B cell (primary cell): ENCODE measurements around the gene SEMA3E. TPM values are rescaled to one million over a fixed set of nuclear protein-coding genes. Genes with fewer than 3 reads are reported as not detected.

Experiments
- ATAC-seq: fragments of 200-7000 bp; cut with Tn5 transposase; one replicate; pipeline ENCODE4 v1.10.0; 2021; ENCODE audit warnings: low read depth, mild to moderate bottlenecking, moderate number of reproducible peaks, moderate library complexity
- CTCF ChIA-PET: fragments of 350-600 bp; sonication (Branson Sonifier 250); formaldehyde crosslinking; loops from one replicate; lab custom pipeline; 2021; ENCODE audit warnings: antibody characterized with exemption, inconsistent platforms; lab: Charles Lee
- POLR2A ChIA-PET: fragments of 350-600 bp; sonication (Branson Sonifier 250); formaldehyde crosslinking; loops from one replicate; lab custom pipeline; 2021; ENCODE audit warnings: antibody characterized with exemption; lab: Charles Lee
- DNase-seq: peaks from one replicate; pipeline ENCODE4 v3.0.0; 2013
- H2AFZ ChIP-seq: 2 replicates; pipeline ENCODE4 v1.6.1; 2012; ENCODE audit warnings: mild to moderate bottlenecking, low read depth, low read length; ENCODE audit not compliant: insufficient read depth, poor library complexity, severe bottlenecking
- H3K27ac ChIP-seq, 2 donors: 1 replicate in 1 of 2; 2 replicates in 1 of 2; pipeline ENCODE4 v1.5.1; 2012 to 2013; ENCODE audit warnings: low read length in 2 of 2, mild to moderate bottlenecking in 2 of 2, moderate library complexity in 1 of 2
- H3K27me3 ChIP-seq, 4 experiments: fragments of 200-600 bp in 1 of 4; sonication (generic) in 1 of 4; replicated peaks in 1 of 4; 1 replicate in 2 of 4; 2 replicates in 2 of 4; pipeline versions ENCODE4 v1.6.1 to v1.7.0; 2013 to 2016; ENCODE audit warnings: low read length in 3 of 4, mild to moderate bottlenecking in 2 of 4, mixed read lengths in 1 of 4, moderate library complexity in 1 of 4; ENCODE audit not compliant: insufficient read depth in 4 of 4, control insufficient read depth in 3 of 4; ENCODE audit errors: control extremely low read depth in 1 of 4
- H3K36me3 ChIP-seq, 2 experiments: replicated peaks in 1 of 2; 1 replicate in 1 of 2; 2 replicates in 1 of 2; pipeline versions ENCODE4 v1.6.1 to v1.7.1; 2013; ENCODE audit warnings: low read length in 1 of 2; ENCODE audit not compliant: insufficient read depth in 2 of 2, control insufficient read depth in 1 of 2; ENCODE audit errors: control extremely low read depth in 1 of 2, extremely low read depth in 1 of 2
- H3K4me1 ChIP-seq, 2 donors: fragments of 200-600 bp in 1 of 2; sonication (generic) in 1 of 2; 1 replicate in 1 of 2; 2 replicates in 1 of 2; pipeline versions ENCODE4 v1.5.1 to v1.6.1; 2013 to 2017; ENCODE audit warnings: low read length in 2 of 2; ENCODE audit not compliant: control insufficient read depth in 2 of 2, insufficient read depth in 2 of 2
- H3K4me2 ChIP-seq: replicated peaks from 2 replicates; pipeline ENCODE3; 2012; ENCODE audit warnings: mild to moderate bottlenecking, low read depth, low read length; ENCODE audit not compliant: poor library complexity, severe bottlenecking
- H3K4me3 ChIP-seq, 5 experiments: fragments of 200-600 bp in 1 of 5; sonication (generic) in 1 of 5; 1 replicate in 3 of 5; 2 replicates in 2 of 5; pipeline versions ENCODE4 v1.5.1 to v1.7.0; 2011 to 2016; ENCODE audit warnings: low read length in 4 of 5, mild to moderate bottlenecking in 4 of 5, low read depth in 2 of 5, control low read depth in 1 of 5, moderate library complexity in 1 of 5; ENCODE audit not compliant: insufficient read depth in 1 of 5; ENCODE audit errors: control extremely low read depth in 1 of 5, extremely low read depth in 1 of 5
- H3K79me2 ChIP-seq: fragments of 200-600 bp; sonication (generic); one replicate; pipeline ENCODE4 v1.6.0; 2016; ENCODE audit warnings: low read length; ENCODE audit not compliant: control insufficient read depth, insufficient read depth
- H3K9ac ChIP-seq: fragments of 200-600 bp; sonication (generic); 2 replicates; pipeline ENCODE4 v1.6.1; 2017; ENCODE audit warnings: mild to moderate bottlenecking, low read length, moderate library complexity
- H3K9me3 ChIP-seq, 3 donors: one replicate each; pipeline versions ENCODE4 v1.6.1 to v1.7.1; 2013; ENCODE audit warnings: low read length in 2 of 3; ENCODE audit not compliant: control insufficient read depth in 2 of 3, insufficient read depth in 1 of 3; ENCODE audit errors: control extremely low read depth in 1 of 3
- H4K20me1 ChIP-seq: 2 replicates; pipeline ENCODE4 v1.6.0; 2012; ENCODE audit warnings: mild to moderate bottlenecking, low read length; ENCODE audit not compliant: insufficient read depth, control insufficient read depth, poor library complexity, severe bottlenecking
- H3K27ac Mint-ChIP-seq: one replicate; pipeline ENCODE4 v1.8.0; 2021; ENCODE audit warnings: mixed read lengths
- H3K27me3 Mint-ChIP-seq: one replicate; pipeline ENCODE4 v1.8.0; 2021; ENCODE audit warnings: mixed read lengths
- H3K4me1 Mint-ChIP-seq: one replicate; pipeline ENCODE4 v1.8.0; 2021; ENCODE audit warnings: mixed read lengths
- H3K4me3 Mint-ChIP-seq: one replicate; pipeline ENCODE4 v1.8.0; 2021; ENCODE audit warnings: mixed read lengths
- H3K9me3 Mint-ChIP-seq: one replicate; pipeline ENCODE4 v1.8.0; 2022; ENCODE audit warnings: mixed read lengths; ENCODE audit not compliant: insufficient read depth
- EZH2 ChIP-seq: IDR thresholded peaks from 2 replicates; pipeline ENCODE4 v1.6.1; 2012; ENCODE audit warnings: borderline replicate concordance, low read depth, mild to moderate bottlenecking, moderate library complexity, low read length; ENCODE audit not compliant: insufficient read depth, poor library complexity, severe bottlenecking
- WGBS: methylation state at CpG from one replicate; pipeline ENCODE4 v1.1.5; 2013; ENCODE audit warnings: missing lambda C conversion rate; ENCODE audit not compliant: insufficient coverage; 5-methylcytosine and 5-hydroxymethylcytosine counted together
- intact Hi-C: fragments of 100-400 bp; cut with micrococcal nuclease; formaldehyde crosslinking; loops from one replicate; pipeline ENCODE4 v1.10.0; 2022
- polyA plus RNA-seq: library from polyadenylated mRNA; depleted of rRNA; stranded (reverse); fragments of >200 nt; gene quantifications from 2 replicates; pipeline ENCODE4 v1.2.3, GENCODE V29; 2012
- total RNA-seq, 2 donors: library from RNA; stranded (reverse); fragments of 120-200 nt in 1 of 2; gene quantifications; 1 replicate in 1 of 2; 2 replicates in 1 of 2; pipeline versions ENCODE4 v1.2.3 to v1.2.4, GENCODE V29; 2013 to 2022
- TF ChIP-seq, protein P1 (sequence below): fragments of 200-600 bp; IDR thresholded peaks from one replicate; pipeline ENCODE4 v1.8.0; 2022; ENCODE audit warnings: antibody characterized with exemption, mild to moderate bottlenecking

SEMA3E gene
- total and polyA plus RNA-seq, 2 donors (not counting 1 experiment from before 2014, with no cell fraction given) = not detected

DNA sequence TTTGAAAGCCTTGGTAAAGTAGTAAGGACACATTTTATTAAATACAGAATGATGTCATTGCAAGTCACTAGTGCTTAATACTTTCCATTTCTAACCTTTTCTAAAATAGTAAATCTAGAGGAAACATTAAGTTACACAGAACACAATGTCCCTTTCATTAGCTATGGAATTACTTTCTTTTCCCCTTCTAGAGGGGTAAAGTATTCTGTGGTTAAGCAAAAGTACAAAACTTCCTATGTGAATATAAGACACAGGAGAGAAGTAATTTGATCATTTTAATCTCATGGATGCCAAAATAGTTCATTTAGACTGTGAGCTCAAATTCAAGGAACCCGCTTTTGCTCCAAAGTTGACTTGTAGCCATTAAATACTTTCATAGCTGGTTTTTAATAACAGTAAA is 49.8 kb downstream of the SEMA3E start:
- no peaks in the 10 kb centered on the region for H3K4me1 Mint-ChIP-seq
- Histone ChIP-seq H3K4me3 (no peak overlapping the region), H3K27me3 (no peaks in the 10 kb centered on the region), H3K9ac (no peak overlapping the region), H3K27ac (no peak overlapping the region), H3K4me2 (no peak overlapping the region), H3K9me3 (no peaks in the 10 kb centered on the region), H3K79me2 (no peaks in the 10 kb centered on the region), H3K36me3 (no peaks in the 10 kb centered on the region), H2AFZ (no peak overlapping the region), H3K4me1 (no peaks in the 10 kb centered on the region), H4K20me1 (no peaks in the 10 kb centered on the region)
- DNase-seq (no peak), ATAC-seq (no peak)
- no peaks in the 10 kb centered on the region for H3K27me3 Mint-ChIP-seq
- ChIA-PET CTCF (no interaction called here), POLR2A (no interaction called here)
- TF ChIP-seq, protein P1, sequence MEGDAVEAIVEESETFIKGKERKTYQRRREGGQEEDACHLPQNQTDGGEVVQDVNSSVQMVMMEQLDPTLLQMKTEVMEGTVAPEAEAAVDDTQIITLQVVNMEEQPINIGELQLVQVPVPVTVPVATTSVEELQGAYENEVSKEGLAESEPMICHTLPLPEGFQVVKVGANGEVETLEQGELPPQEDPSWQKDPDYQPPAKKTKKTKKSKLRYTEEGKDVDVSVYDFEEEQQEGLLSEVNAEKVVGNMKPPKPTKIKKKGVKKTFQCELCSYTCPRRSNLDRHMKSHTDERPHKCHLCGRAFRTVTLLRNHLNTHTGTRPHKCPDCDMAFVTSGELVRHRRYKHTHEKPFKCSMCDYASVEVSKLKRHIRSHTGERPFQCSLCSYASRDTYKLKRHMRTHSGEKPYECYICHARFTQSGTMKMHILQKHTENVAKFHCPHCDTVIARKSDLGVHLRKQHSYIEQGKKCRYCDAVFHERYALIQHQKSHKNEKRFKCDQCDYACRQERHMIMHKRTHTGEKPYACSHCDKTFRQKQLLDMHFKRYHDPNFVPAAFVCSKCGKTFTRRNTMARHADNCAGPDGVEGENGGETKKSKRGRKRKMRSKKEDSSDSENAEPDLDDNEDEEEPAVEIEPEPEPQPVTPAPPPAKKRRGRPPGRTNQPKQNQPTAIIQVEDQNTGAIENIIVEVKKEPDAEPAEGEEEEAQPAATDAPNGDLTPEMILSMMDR = no peak
- TF ChIP-seq EZH2 = no peak
- no peaks in the 10 kb centered on the region for H3K9me3 Mint-ChIP-seq
- no peak overlapping the region for H3K27ac Mint-ChIP-seq
- H3K4me3 Mint-ChIP-seq = no peak overlapping the region
- intact Hi-C loops = no loop called here
- no CpG with 5 or more reads among the region's 1 CpG for WGBS

DNA sequence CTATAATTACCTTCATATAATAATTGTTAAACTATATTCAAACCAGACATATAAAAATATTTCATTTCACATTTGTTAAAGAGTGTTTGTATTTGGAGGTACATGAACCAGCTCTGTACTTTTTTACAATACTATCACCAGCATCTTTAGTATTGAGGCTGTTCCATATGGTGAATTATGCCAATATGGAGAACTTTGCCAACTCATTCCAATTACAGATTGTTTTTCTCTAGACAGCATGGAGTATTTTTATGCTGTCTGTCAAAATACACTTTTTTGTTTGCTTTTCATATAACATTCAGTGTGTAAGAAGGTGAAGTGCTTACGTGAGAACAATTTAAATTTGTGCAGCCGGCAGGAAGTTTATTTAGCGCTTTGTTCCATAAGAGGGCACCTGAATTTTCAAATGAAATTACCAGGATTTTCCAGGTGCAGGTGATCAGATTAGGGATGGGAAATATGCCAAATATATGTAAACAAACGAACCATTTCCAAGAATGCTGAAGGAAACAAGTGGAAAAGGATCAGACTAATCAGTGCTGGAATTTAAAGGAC is 54.9 kb downstream of the SEMA3E start:
- POLR2A ChIA-PET = no interaction called here
- ATAC-seq (no peak), DNase-seq (no peak)
- no peaks in the 10 kb centered on the region for H3K9me3 ChIP-seq
- no peaks in the 10 kb centered on the region for H3K4me1 ChIP-seq
- TF ChIP-seq, protein P1 = no peak
- no peak for TF ChIP-seq EZH2
- no peak overlapping the region for H2AFZ ChIP-seq
- H3K36me3 ChIP-seq = no peaks in the 10 kb centered on the region
- H3K27ac ChIP-seq = no peak overlapping the region
- H3K9ac ChIP-seq = no peak overlapping the region
- H3K27me3 ChIP-seq = no peaks in the 10 kb centered on the region
- Mint-ChIP-seq H3K9me3 (no peaks in the 10 kb centered on the region), H3K27me3 (no peaks in the 10 kb centered on the region), H3K27ac (no peak overlapping the region), H3K4me1 (no peaks in the 10 kb centered on the region), H3K4me3 (no peak overlapping the region)
- intact Hi-C loops = no loop called here
- H3K4me2 ChIP-seq = no peak overlapping the region
- WGBS = no CpG with 5 or more reads among the region's 4 CpGs
- H3K4me3 ChIP-seq = no peak overlapping the region
- no peaks in the 10 kb centered on the region for H3K79me2 ChIP-seq
- CTCF ChIA-PET = no interaction called here
- no peaks in the 10 kb centered on the region for H4K20me1 ChIP-seq
